GM19328 (cell line): ENCODE data around the gene EIF2D.
"Not testable (repeated sequence)": the region's sequence is repeated elsewhere in the genome, so short reads cannot be mapped to it uniquely, and the experiment has no call there.

ENCODE experiments used
- ATAC-seq: cut with Tn5 transposase; IDR thresholded peaks from one replicate; pipeline ENCODE4 v1.9.1; 2021; ENCODE audit warnings: mild to moderate bottlenecking, moderate library complexity; ENCODE audit not compliant: unreplicated experiment

Gene EIF2D

GRCh38 chr1:206612129-206612876 is at the start of gene EIF2D:
Gene EIF2D, minus strand, starts transcription at chr1:206612465. Its CDS starts 123 bp downstream, at chr1:206612342.
- peak; percentile 88 for ATAC-seq

- no peak for ATAC-seq
These were observed 49.0 kb upstream of the EIF2D start for GRCh38 chr1:206661161-206661820.

- ATAC-seq = no peak
These were observed 47.9 kb upstream of the EIF2D start for GRCh38 chr1:206660136-206660535.

- ATAC-seq = no peak
These were observed 46.7 kb upstream of the EIF2D start for GRCh38 chr1:206658981-206659273.

- no peak for ATAC-seq
These were observed 46.2 kb upstream of the EIF2D start for GRCh38 chr1:206658264-206658980.

- no peak for ATAC-seq
These were observed 45.5 kb upstream of the EIF2D start for GRCh38 chr1:206657751-206658150.

GRCh38 chr1:206656936-206657335 is 44.7 kb upstream of the EIF2D start:
- ATAC-seq = no peak

- no peak for ATAC-seq
These were observed 43.2 kb upstream of the EIF2D start for GRCh38 chr1:206655471-206655882.

GRCh38 chr1:206654828-206655227 is 42.6 kb upstream of the EIF2D start:
- ATAC-seq = no peak

GRCh38 chr1:206653715-206654459 is 41.6 kb upstream of the EIF2D start:
- ATAC-seq = no peak

GRCh38 chr1:206651958-206652890 is 40.0 kb upstream of the EIF2D start:
- no peak for ATAC-seq

- ATAC-seq = no peak
These were observed 38.7 kb upstream of the EIF2D start for GRCh38 chr1:206651014-206651413.

- ATAC-seq = no peak
These were observed 37.1 kb upstream of the EIF2D start for GRCh38 chr1:206649261-206649921.

GRCh38 chr1:206647224-206647623 is 35.0 kb upstream of the EIF2D start:
- ATAC-seq = no peak

- ATAC-seq = no peak
These were observed 34.2 kb upstream of the EIF2D start for GRCh38 chr1:206646504-206646903.

- ATAC-seq = no peak
These were observed 30.9 kb upstream of the EIF2D start for GRCh38 chr1:206643118-206643698.

- ATAC-seq = not testable (repeated sequence)
These were observed 29.8 kb upstream of the EIF2D start for GRCh38 chr1:206642074-206642473.

GRCh38 chr1:206637605-206638004 is 25.3 kb upstream of the EIF2D start:
- ATAC-seq = no peak

- ATAC-seq = no peak
These were observed 24.4 kb upstream of the EIF2D start for GRCh38 chr1:206636671-206637070.
